ENCODE data around the gene NEDD4L.

The NEDD4L gene

GRCh38 chr18:58446391-58447060 lies 402.5 kb downstream of the NEDD4L start:
- TF ChIP-seq RARB (CRISPR knock-in tag; IDR thresholded peaks at IDR 0.05) (no peak), CSDC2 (CRISPR knock-in tag; IDR thresholded peaks at IDR 0.05) (no peak), ZC3H10 (CRISPR knock-in tag; IDR thresholded peaks at IDR 0.05) (no peak), ARNTL (CRISPR knock-in tag; IDR thresholded peaks at IDR 0.05; ENCODE audit: borderline replicate concordance, low read depth) (no peak), TCF4 (CRISPR knock-in tag; IDR thresholded peaks at IDR 0.05; ENCODE audit: borderline replicate concordance) (no peak), TSHZ2 (CRISPR knock-in tag; IDR thresholded peaks at IDR 0.05) (no peak), ISL1 (CRISPR knock-in tag; IDR thresholded peaks at IDR 0.05) (no peak), CREB5 (CRISPR knock-in tag; IDR thresholded peaks at IDR 0.05; ENCODE audit: low read depth) (no peak), PPARA (CRISPR knock-in tag; IDR thresholded peaks at IDR 0.05; ENCODE audit: borderline replicate concordance) (no peak)
- ATAC-seq: no peak

DNA sequence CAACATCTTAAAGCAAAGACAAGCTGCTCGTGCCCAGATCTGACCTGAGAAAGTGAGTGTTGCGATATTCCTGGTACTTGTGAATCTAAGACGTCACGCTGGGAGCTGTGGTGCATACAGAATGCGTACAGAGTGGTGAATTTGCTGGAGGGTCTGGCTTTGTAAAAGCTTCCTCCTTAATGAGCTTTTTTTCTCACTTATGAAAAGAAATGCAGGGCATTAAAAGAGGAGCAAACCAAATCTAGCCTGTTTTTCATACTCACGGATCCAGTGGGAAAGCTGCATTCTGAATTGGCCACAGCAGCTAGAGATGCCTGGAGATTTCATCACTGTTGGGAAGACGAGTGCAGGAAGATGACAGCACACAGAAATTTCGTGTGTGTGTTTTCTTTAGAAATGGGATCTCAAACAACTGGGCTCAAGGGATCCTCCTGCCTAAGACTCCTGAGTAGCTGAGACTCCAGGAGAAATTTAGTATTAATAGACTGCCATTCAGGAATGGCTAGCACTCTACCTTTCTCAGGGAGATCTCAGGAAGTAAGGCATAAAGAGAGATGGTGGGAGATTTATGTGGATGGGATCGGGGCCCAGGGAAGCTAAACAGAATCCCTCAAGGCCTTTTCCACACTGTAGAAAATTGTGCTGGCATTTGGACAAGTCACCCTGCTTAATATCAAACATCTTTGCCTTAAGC lies 403.5 kb downstream of the NEDD4L start:
- no peak for ATAC-seq
- no peak for TF ChIP-seq ZC3H10 (CRISPR knock-in tag; IDR thresholded peaks at IDR 0.05)

- no peak for TF ChIP-seq GLIS3 (CRISPR knock-in tag; IDR thresholded peaks at IDR 0.05)
- no peak for TF ChIP-seq ZNF8 (CRISPR knock-in tag; IDR thresholded peaks at IDR 0.05)
- TF ChIP-seq TOX (CRISPR knock-in tag; IDR thresholded peaks at IDR 0.05; ENCODE audit: borderline replicate concordance): no peak
- no peak for TF ChIP-seq OSR1 (CRISPR knock-in tag; IDR thresholded peaks at IDR 0.05)
- no peak for TF ChIP-seq TSHZ2 (CRISPR knock-in tag; IDR thresholded peaks at IDR 0.05)
- no peak for TF ChIP-seq ESRRG (CRISPR knock-in tag; IDR thresholded peaks at IDR 0.05)
- TF ChIP-seq ZNF565 (CRISPR knock-in tag; conservative IDR thresholded peaks at IDR 0.05; ENCODE audit: low read depth): no peak
- no peak for TF ChIP-seq RARB (CRISPR knock-in tag; IDR thresholded peaks at IDR 0.05)
- no peak for TF ChIP-seq TCF4 (CRISPR knock-in tag; IDR thresholded peaks at IDR 0.05; ENCODE audit: borderline replicate concordance)
- TF ChIP-seq POU6F1 (CRISPR knock-in tag; IDR thresholded peaks at IDR 0.05; ENCODE audit: borderline replicate concordance, low read depth): no peak
- no peak for TF ChIP-seq ARNTL (CRISPR knock-in tag; IDR thresholded peaks at IDR 0.05; ENCODE audit: borderline replicate concordance, low read depth)
- no peak for TF ChIP-seq ZC3H10 (CRISPR knock-in tag; IDR thresholded peaks at IDR 0.05)
- no peak for TF ChIP-seq PPARA (CRISPR knock-in tag; IDR thresholded peaks at IDR 0.05; ENCODE audit: borderline replicate concordance)
- TF ChIP-seq, protein P1, sequence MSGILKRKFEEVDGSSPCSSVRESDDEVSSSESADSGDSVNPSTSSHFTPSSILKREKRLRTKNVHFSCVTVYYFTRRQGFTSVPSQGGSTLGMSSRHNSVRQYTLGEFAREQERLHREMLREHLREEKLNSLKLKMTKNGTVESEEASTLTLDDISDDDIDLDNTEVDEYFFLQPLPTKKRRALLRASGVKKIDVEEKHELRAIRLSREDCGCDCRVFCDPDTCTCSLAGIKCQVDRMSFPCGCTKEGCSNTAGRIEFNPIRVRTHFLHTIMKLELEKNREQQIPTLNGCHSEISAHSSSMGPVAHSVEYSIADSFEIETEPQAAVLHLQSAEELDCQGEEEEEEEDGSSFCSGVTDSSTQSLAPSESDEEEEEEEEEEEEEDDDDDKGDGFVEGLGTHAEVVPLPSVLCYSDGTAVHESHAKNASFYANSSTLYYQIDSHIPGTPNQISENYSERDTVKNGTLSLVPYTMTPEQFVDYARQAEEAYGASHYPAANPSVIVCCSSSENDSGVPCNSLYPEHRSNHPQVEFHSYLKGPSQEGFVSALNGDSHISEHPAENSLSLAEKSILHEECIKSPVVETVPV (CRISPR knock-in tag; IDR thresholded peaks at IDR 0.05): no peak
- TF ChIP-seq ZNF70 (CRISPR knock-in tag; IDR thresholded peaks at IDR 0.05): no peak
- no peak for TF ChIP-seq SNAI2 (CRISPR knock-in tag; IDR thresholded peaks at IDR 0.05)
- TF ChIP-seq, protein P2, sequence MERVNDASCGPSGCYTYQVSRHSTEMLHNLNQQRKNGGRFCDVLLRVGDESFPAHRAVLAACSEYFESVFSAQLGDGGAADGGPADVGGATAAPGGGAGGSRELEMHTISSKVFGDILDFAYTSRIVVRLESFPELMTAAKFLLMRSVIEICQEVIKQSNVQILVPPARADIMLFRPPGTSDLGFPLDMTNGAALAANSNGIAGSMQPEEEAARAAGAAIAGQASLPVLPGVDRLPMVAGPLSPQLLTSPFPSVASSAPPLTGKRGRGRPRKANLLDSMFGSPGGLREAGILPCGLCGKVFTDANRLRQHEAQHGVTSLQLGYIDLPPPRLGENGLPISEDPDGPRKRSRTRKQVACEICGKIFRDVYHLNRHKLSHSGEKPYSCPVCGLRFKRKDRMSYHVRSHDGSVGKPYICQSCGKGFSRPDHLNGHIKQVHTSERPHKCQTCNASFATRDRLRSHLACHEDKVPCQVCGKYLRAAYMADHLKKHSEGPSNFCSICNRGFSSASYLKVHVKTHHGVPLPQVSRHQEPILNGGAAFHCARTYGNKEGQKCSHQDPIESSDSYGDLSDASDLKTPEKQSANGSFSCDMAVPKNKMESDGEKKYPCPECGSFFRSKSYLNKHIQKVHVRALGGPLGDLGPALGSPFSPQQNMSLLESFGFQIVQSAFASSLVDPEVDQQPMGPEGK (CRISPR knock-in tag; IDR thresholded peaks at IDR 0.05; ENCODE audit: borderline replicate concordance): no peak
- TF ChIP-seq CREB5 (CRISPR knock-in tag; IDR thresholded peaks at IDR 0.05; ENCODE audit: low read depth): no peak
- peak; percentile 34; the same call in 2 of the 3 replicates for ATAC-seq
Measured at GRCh38 chr18:58449464-58449863, 405.4 kb downstream of the NEDD4L start.
